ENCODE measurements around the gene AGK.

AGK gene

GRCh38 chr7:141533149-141533949 is 17.9 kb upstream of the AGK start:
- peak; percentile 98 for TF ChIP-seq CTCF (IDR thresholded peaks at IDR 0.05; ENCODE audit: insufficient read depth, missing control alignments)
- FAIRE-seq (peak; percentile 70), DNase-seq (ENCODE audit: insufficient read length, low spot score) (peak; percentile 49)

GRCh38 chr7:141534757-141535737 is 16.2 kb upstream of the AGK start:
- no peak for TF ChIP-seq CTCF (IDR thresholded peaks at IDR 0.05; ENCODE audit: insufficient read depth, missing control alignments)
- DNase-seq (ENCODE audit: insufficient read length, low spot score) (no peak), FAIRE-seq (no peak)

GRCh38 chr7:141537906-141538305 is 13.3 kb upstream of the AGK start:
- DNase-seq (ENCODE audit: insufficient read length, low spot score): no peak
- no peak for TF ChIP-seq CTCF (IDR thresholded peaks at IDR 0.05; ENCODE audit: insufficient read depth, missing control alignments)
- no peak for FAIRE-seq

GRCh38 chr7:141541375-141541774 is 9.8 kb upstream of the AGK start:
- TF ChIP-seq CTCF (IDR thresholded peaks at IDR 0.05; ENCODE audit: insufficient read depth, missing control alignments): no peak
- FAIRE-seq (no peak), DNase-seq (ENCODE audit: insufficient read length, low spot score) (no peak)

- no peak for TF ChIP-seq CTCF (IDR thresholded peaks at IDR 0.05; ENCODE audit: insufficient read depth, missing control alignments)
- DNase-seq (ENCODE audit: insufficient read length, low spot score) (no peak), FAIRE-seq (no peak)
These were observed 6.4 kb upstream of the AGK start for GRCh38 chr7:141544831-141545230.

GRCh38 chr7:141549582-141549981 is 1.6 kb upstream of the AGK start:
- TF ChIP-seq CTCF (IDR thresholded peaks at IDR 0.05; ENCODE audit: insufficient read depth, missing control alignments): no peak
- DNase-seq (ENCODE audit: insufficient read length, low spot score) (no peak), FAIRE-seq (no peak)
